B cell (primary cell): ENCODE measurements around the gene PLEKHA5. TPM values are rescaled to one million over a fixed set of nuclear protein-coding genes. Genes with fewer than 3 reads are reported as not detected.

Experiments used
- ATAC-seq: fragments of 200-7000 bp; cut with Tn5 transposase; one replicate; pipeline ENCODE4 v1.10.0; 2021; ENCODE audit warnings: low read depth, mild to moderate bottlenecking, moderate number of reproducible peaks, moderate library complexity
- CTCF ChIA-PET: fragments of 350-600 bp; sonication (Branson Sonifier 250); formaldehyde crosslinking; loops from one replicate; lab custom pipeline; 2021; ENCODE audit warnings: antibody characterized with exemption, inconsistent platforms; lab: Charles Lee
- POLR2A ChIA-PET: fragments of 350-600 bp; sonication (Branson Sonifier 250); formaldehyde crosslinking; loops from one replicate; lab custom pipeline; 2021; ENCODE audit warnings: antibody characterized with exemption; lab: Charles Lee
- DNase-seq: peaks from one replicate; pipeline ENCODE4 v3.0.0; 2013
- H2AFZ ChIP-seq: 2 replicates; pipeline ENCODE4 v1.6.1; 2012; ENCODE audit warnings: mild to moderate bottlenecking, low read depth, low read length; ENCODE audit not compliant: insufficient read depth, poor library complexity, severe bottlenecking
- H3K27ac ChIP-seq, 2 donors: 1 replicate in 1 of 2; 2 replicates in 1 of 2; pipeline ENCODE4 v1.5.1; 2012 to 2013; ENCODE audit warnings: low read length in 2 of 2, mild to moderate bottlenecking in 2 of 2, moderate library complexity in 1 of 2
- H3K27me3 ChIP-seq, 4 experiments: fragments of 200-600 bp in 1 of 4; sonication (generic) in 1 of 4; replicated peaks in 1 of 4; 1 replicate in 2 of 4; 2 replicates in 2 of 4; pipeline versions ENCODE4 v1.6.1 to v1.7.0; 2013 to 2016; ENCODE audit warnings: low read length in 3 of 4, mild to moderate bottlenecking in 2 of 4, mixed read lengths in 1 of 4, moderate library complexity in 1 of 4; ENCODE audit not compliant: insufficient read depth in 4 of 4, control insufficient read depth in 3 of 4; ENCODE audit errors: control extremely low read depth in 1 of 4
- H3K36me3 ChIP-seq, 2 experiments: replicated peaks in 1 of 2; 1 replicate in 1 of 2; 2 replicates in 1 of 2; pipeline versions ENCODE4 v1.6.1 to v1.7.1; 2013; ENCODE audit warnings: low read length in 1 of 2; ENCODE audit not compliant: insufficient read depth in 2 of 2, control insufficient read depth in 1 of 2; ENCODE audit errors: control extremely low read depth in 1 of 2, extremely low read depth in 1 of 2
- H3K4me1 ChIP-seq, 2 donors: fragments of 200-600 bp in 1 of 2; sonication (generic) in 1 of 2; 1 replicate in 1 of 2; 2 replicates in 1 of 2; pipeline versions ENCODE4 v1.5.1 to v1.6.1; 2013 to 2017; ENCODE audit warnings: low read length in 2 of 2; ENCODE audit not compliant: control insufficient read depth in 2 of 2, insufficient read depth in 2 of 2
- H3K4me2 ChIP-seq: replicated peaks from 2 replicates; pipeline ENCODE3; 2012; ENCODE audit warnings: mild to moderate bottlenecking, low read depth, low read length; ENCODE audit not compliant: poor library complexity, severe bottlenecking
- H3K4me3 ChIP-seq, 5 experiments: fragments of 200-600 bp in 1 of 5; sonication (generic) in 1 of 5; 1 replicate in 3 of 5; 2 replicates in 2 of 5; pipeline versions ENCODE4 v1.5.1 to v1.7.0; 2011 to 2016; ENCODE audit warnings: low read length in 4 of 5, mild to moderate bottlenecking in 4 of 5, low read depth in 2 of 5, control low read depth in 1 of 5, moderate library complexity in 1 of 5; ENCODE audit not compliant: insufficient read depth in 1 of 5; ENCODE audit errors: control extremely low read depth in 1 of 5, extremely low read depth in 1 of 5
- H3K79me2 ChIP-seq: fragments of 200-600 bp; sonication (generic); one replicate; pipeline ENCODE4 v1.6.0; 2016; ENCODE audit warnings: low read length; ENCODE audit not compliant: control insufficient read depth, insufficient read depth
- H3K9ac ChIP-seq: fragments of 200-600 bp; sonication (generic); 2 replicates; pipeline ENCODE4 v1.6.1; 2017; ENCODE audit warnings: mild to moderate bottlenecking, low read length, moderate library complexity
- H3K9me3 ChIP-seq, 3 donors: one replicate each; pipeline versions ENCODE4 v1.6.1 to v1.7.1; 2013; ENCODE audit warnings: low read length in 2 of 3; ENCODE audit not compliant: control insufficient read depth in 2 of 3, insufficient read depth in 1 of 3; ENCODE audit errors: control extremely low read depth in 1 of 3
- H4K20me1 ChIP-seq: 2 replicates; pipeline ENCODE4 v1.6.0; 2012; ENCODE audit warnings: mild to moderate bottlenecking, low read length; ENCODE audit not compliant: insufficient read depth, control insufficient read depth, poor library complexity, severe bottlenecking
- H3K27ac Mint-ChIP-seq: one replicate; pipeline ENCODE4 v1.8.0; 2021; ENCODE audit warnings: mixed read lengths
- H3K27me3 Mint-ChIP-seq: one replicate; pipeline ENCODE4 v1.8.0; 2021; ENCODE audit warnings: mixed read lengths
- H3K4me1 Mint-ChIP-seq: one replicate; pipeline ENCODE4 v1.8.0; 2021; ENCODE audit warnings: mixed read lengths
- H3K4me3 Mint-ChIP-seq: one replicate; pipeline ENCODE4 v1.8.0; 2021; ENCODE audit warnings: mixed read lengths
- H3K9me3 Mint-ChIP-seq: one replicate; pipeline ENCODE4 v1.8.0; 2022; ENCODE audit warnings: mixed read lengths; ENCODE audit not compliant: insufficient read depth
- CTCF ChIP-seq: fragments of 200-600 bp; IDR thresholded peaks from one replicate; pipeline ENCODE4 v1.8.0; 2022; ENCODE audit warnings: antibody characterized with exemption, mild to moderate bottlenecking
- EZH2 ChIP-seq: IDR thresholded peaks from 2 replicates; pipeline ENCODE4 v1.6.1; 2012; ENCODE audit warnings: borderline replicate concordance, low read depth, mild to moderate bottlenecking, moderate library complexity, low read length; ENCODE audit not compliant: insufficient read depth, poor library complexity, severe bottlenecking
- WGBS: methylation state at CpG from one replicate; pipeline ENCODE4 v1.1.5; 2013; ENCODE audit warnings: missing lambda C conversion rate; ENCODE audit not compliant: insufficient coverage; 5-methylcytosine and 5-hydroxymethylcytosine counted together
- intact Hi-C: fragments of 100-400 bp; cut with micrococcal nuclease; formaldehyde crosslinking; loops from one replicate; pipeline ENCODE4 v1.10.0; 2022
- polyA plus RNA-seq: library from polyadenylated mRNA; depleted of rRNA; stranded (reverse); fragments of >200 nt; gene quantifications from 2 replicates; pipeline ENCODE4 v1.2.3, GENCODE V29; 2012
- total RNA-seq, 2 donors: library from RNA; stranded (reverse); fragments of 120-200 nt in 1 of 2; gene quantifications; 1 replicate in 1 of 2; 2 replicates in 1 of 2; pipeline versions ENCODE4 v1.2.3 to v1.2.4, GENCODE V29; 2013 to 2022

The PLEKHA5 gene
- total and polyA plus RNA-seq, 2 donors (not counting 1 experiment from before 2014, with no cell fraction given) = 0.03 to 0.22 TPM

GRCh38 chr12:19183121-19183838 lies 53.7 kb downstream of the PLEKHA5 start:
- no peak overlapping the region for H3K4me3 ChIP-seq
- intact Hi-C loops = no loop called here
- H3K4me3 Mint-ChIP-seq = no peak overlapping the region
- ATAC-seq (no peak), DNase-seq (no peak)
- no peak overlapping the region for H2AFZ ChIP-seq
- WGBS = 88% methylated on average over 4 of the region's 5 CpGs
- ChIA-PET POLR2A (no interaction called here), CTCF (interaction anchor here (0.7 kb wide), 1 partner anchor 1684 kb away, joined by 3 read pairs; no protein-coding TSS in a partner anchor)
- H3K9me3 Mint-ChIP-seq = no peaks in the 10 kb centered on the region
- no peaks in the 10 kb centered on the region for H3K79me2 ChIP-seq
- no peaks in the 10 kb centered on the region for H3K4me1 ChIP-seq
- H3K27me3 ChIP-seq = no peaks in the 10 kb centered on the region
- no peak overlapping the region for H3K4me2 ChIP-seq
- no peak overlapping the region for H3K9ac ChIP-seq
- no peak overlapping the region for H3K27ac Mint-ChIP-seq
- no peak overlapping the region for H3K27ac ChIP-seq
- no peaks in the 10 kb centered on the region for H3K4me1 Mint-ChIP-seq
- H3K9me3 ChIP-seq = no peaks in the 10 kb centered on the region
- no peak for TF ChIP-seq EZH2
- no peak for TF ChIP-seq CTCF
- H4K20me1 ChIP-seq = no peaks in the 10 kb centered on the region
- peaks cover 5% of the 10 kb centered on the region for H3K27me3 Mint-ChIP-seq
- no peaks in the 10 kb centered on the region for H3K36me3 ChIP-seq

GRCh38 chr12:19185262-19185929 lies 55.9 kb downstream of the PLEKHA5 start:
- ChIA-PET POLR2A (no interaction called here), CTCF (no interaction called here)
- Histone ChIP-seq H3K36me3 (no peaks in the 10 kb centered on the region), H3K4me1 (no peaks in the 10 kb centered on the region), H3K4me3 (no peak overlapping the region), H4K20me1 (no peaks in the 10 kb centered on the region), H3K9ac (no peak overlapping the region), H3K9me3 (no peaks in the 10 kb centered on the region), H2AFZ (no peak overlapping the region), H3K27ac (no peak overlapping the region), H3K27me3 (no peaks in the 10 kb centered on the region), H3K4me2 (no peak overlapping the region), H3K79me2 (no peaks in the 10 kb centered on the region)
- H3K27me3 Mint-ChIP-seq = peaks cover 5% of the 10 kb centered on the region
- H3K27ac Mint-ChIP-seq = no peak overlapping the region
- H3K4me1 Mint-ChIP-seq = no peaks in the 10 kb centered on the region
- no peaks in the 10 kb centered on the region for H3K9me3 Mint-ChIP-seq
- DNase-seq = no peak
- no peak for TF ChIP-seq CTCF
- TF ChIP-seq EZH2 = no peak
- 100% methylated on average over 1 of the region's 3 CpGs for WGBS
- ATAC-seq = no peak
- H3K4me3 Mint-ChIP-seq = no peak overlapping the region
- intact Hi-C loops = loop anchor here (5.0 kb wide), 1 partner anchor 323 kb away; no protein-coding TSS in a partner anchor
